H1 (cell line): Measurements from ENCODE around the gene RGMB. TPM values are rescaled to one million over a fixed set of nuclear protein-coding genes. Genes with fewer than 3 reads are reported as not detected.

ENCODE experiments used
- JUN ChIP-seq: IDR thresholded peaks from 2 replicates; pipeline ENCODE4 v1.6.1; 2011; ENCODE audit warnings: low read depth, mild to moderate bottlenecking, improper control_type of control experiment, low read length
- POU5F1 ChIP-seq: IDR thresholded peaks from 2 replicates; pipeline ENCODE4 v1.6.1; 2011; ENCODE audit warnings: low read depth, mild to moderate bottlenecking, low read length, moderate library complexity
- polyA plus RNA-seq, 7 experiments: library from polyadenylated mRNA; depleted of rRNA in 3 of 7; stranded (reverse) in 5 of 7; unstranded in 2 of 7; fragments of >200 nt in 5 of 7; fragments of 200-250 nt in 2 of 7; gene quantifications; 1 replicate in 5 of 7; 2 replicates in 1 of 7; 4 replicates in 1 of 7; pipeline versions ENCODE4 v1.2.1 to v1.2.3, GENCODE V29; 2011 to 2013; ENCODE audit warnings: missing spikeins in 2 of 7, mixed read lengths in 2 of 7
- total RNA-seq: library from RNA; stranded (reverse); fragmentation: NEBNext Ultra II Directional; extraction: Animal tissue kit (Norgen Biotek cat#: 25700); gene quantifications from 2 replicates; pipeline ENCODE4 v1.2.1, GENCODE V29; 2021
- TF ChIP-seq, protein P1 (sequence below): IDR thresholded peaks from 2 replicates; pipeline ENCODE4 v1.6.1; 2011; ENCODE audit warnings: low read depth, mild to moderate bottlenecking, low read length; ENCODE audit not compliant: insufficient read depth

RGMB gene
- total and polyA plus RNA-seq, 2 of the 8 experiments (the other 6 are each of a cell fraction or from before 2014, with no cell fraction given): 11.7 to 27.0 TPM

DNA sequence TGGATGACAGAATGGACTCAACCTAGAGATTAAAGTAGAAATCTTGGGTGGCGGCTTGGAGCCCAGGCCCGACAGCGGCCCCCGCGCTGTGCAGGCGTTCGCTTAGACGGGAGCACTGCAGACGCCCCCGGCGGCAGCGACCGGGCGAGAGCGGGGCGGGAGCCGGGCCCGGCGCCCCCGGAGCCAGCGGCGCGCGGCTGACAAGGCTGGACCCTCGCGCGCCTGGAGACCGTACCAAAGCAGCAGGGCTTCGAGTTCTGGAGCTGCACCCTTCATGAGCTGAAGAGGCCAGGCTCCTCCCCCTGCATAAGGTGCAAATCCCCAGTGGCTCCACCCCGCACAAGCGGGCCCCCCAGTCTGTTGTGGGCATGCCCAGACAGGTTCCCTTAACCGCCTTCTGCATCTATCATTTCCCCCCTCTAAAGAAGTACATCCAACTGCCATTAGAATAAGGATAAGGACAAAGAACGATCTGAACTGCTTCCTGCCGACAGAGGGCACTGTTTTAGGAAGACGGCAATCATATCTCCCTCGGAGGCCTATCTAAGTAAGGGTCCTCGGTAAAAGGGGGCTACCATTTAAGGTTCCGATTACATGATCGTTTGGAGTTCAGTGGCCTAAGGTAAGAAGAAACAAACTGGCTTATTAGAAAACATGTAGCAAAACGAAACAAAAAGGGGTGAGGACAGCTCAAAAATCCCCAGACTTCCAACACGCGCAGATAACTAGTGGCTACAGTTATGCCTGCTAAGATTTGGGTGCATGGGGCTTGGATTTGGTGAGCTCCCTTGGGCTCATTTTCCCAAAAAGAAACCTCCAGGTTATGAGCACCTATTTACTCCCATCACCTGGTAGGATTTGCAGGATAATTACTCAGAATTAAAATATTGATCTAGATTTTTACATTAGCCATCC is 66.3 kb downstream of the RGMB start (continued):
- TF ChIP-seq JUN (no peak), POU5F1 (no peak)
- TF ChIP-seq, protein P1, sequence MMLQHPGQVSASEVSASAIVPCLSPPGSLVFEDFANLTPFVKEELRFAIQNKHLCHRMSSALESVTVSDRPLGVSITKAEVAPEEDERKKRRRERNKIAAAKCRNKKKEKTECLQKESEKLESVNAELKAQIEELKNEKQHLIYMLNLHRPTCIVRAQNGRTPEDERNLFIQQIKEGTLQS: no peak
- TF ChIP-seq, all 59 proteins: peak for 2
